Activated CD8-positive, alpha-beta memory T cell treated with anti-CD3 and anti-CD28 coated beads for 48 hours (primary cell): ENCODE measurements around the gene ARHGAP23.
"Not testable (repeated sequence)": the region's sequence is repeated elsewhere in the genome, so short reads cannot be mapped to it uniquely, and the experiment has no call there.

Source experiments
- DNase-seq, 3 experiments: peaks; one replicate each; pipeline ENCODE4 v3.0.0-alpha.2; 2020; ENCODE audit warnings: low read depth in 2 of 3, low spot score in 2 of 3

Gene ARHGAP23

GRCh38 chr17:38459567-38459966 is 31.3 kb downstream of the ARHGAP23 start:
- DNase-seq: no peak

- no peak for DNase-seq
Measured at GRCh38 chr17:38460082-38460715, 31.9 kb downstream of the ARHGAP23 start.

- no peak for DNase-seq
Measured at GRCh38 chr17:38460716-38461630, 32.7 kb downstream of the ARHGAP23 start.

- no peak for DNase-seq
Measured at GRCh38 chr17:38461683-38462082, 33.4 kb downstream of the ARHGAP23 start.

GRCh38 chr17:38463451-38463858 is 35.2 kb downstream of the ARHGAP23 start:
- DNase-seq: no peak

GRCh38 chr17:38464251-38464722 is 36.0 kb downstream of the ARHGAP23 start:
- no peak for DNase-seq

- DNase-seq: no peak
Measured at GRCh38 chr17:38464723-38465390, 36.6 kb downstream of the ARHGAP23 start.

- no peak for DNase-seq
Measured at GRCh38 chr17:38465391-38466345, 37.4 kb downstream of the ARHGAP23 start.

- DNase-seq: no peak
Measured at GRCh38 chr17:38466346-38467315, 38.4 kb downstream of the ARHGAP23 start.

GRCh38 chr17:38467491-38467890 is 39.2 kb downstream of the ARHGAP23 start:
- DNase-seq: no peak

GRCh38 chr17:38469875-38470274 is 41.6 kb downstream of the ARHGAP23 start:
- DNase-seq: no peak

- DNase-seq: not testable (repeated sequence)
Measured at GRCh38 chr17:38471253-38471652, 43.0 kb downstream of the ARHGAP23 start.

GRCh38 chr17:38474666-38475065 is 46.4 kb downstream of the ARHGAP23 start:
- DNase-seq: not testable (repeated sequence)

- no peak for DNase-seq
Measured at GRCh38 chr17:38476549-38476948, 48.3 kb downstream of the ARHGAP23 start.

- DNase-seq: not testable (repeated sequence)
Measured at GRCh38 chr17:38477417-38477816, 49.2 kb downstream of the ARHGAP23 start.

GRCh38 chr17:38477951-38478350 is 49.7 kb downstream of the ARHGAP23 start:
- not testable (repeated sequence) for DNase-seq

GRCh38 chr17:38478667-38479066 is 50.4 kb downstream of the ARHGAP23 start:
- not testable (repeated sequence) for DNase-seq

GRCh38 chr17:38482039-38482699 is 53.9 kb downstream of the ARHGAP23 start:
- DNase-seq: not testable (repeated sequence)

- DNase-seq: not testable (repeated sequence)
Measured at GRCh38 chr17:38482700-38483043, 54.4 kb downstream of the ARHGAP23 start.
